Uterine smooth muscle cell (primary cell): ENCODE results near the gene KRTCAP3. TPM values are rescaled to one million over a fixed set of nuclear protein-coding genes. Genes with fewer than 3 reads are reported as not detected.

ENCODE experiments used
- total RNA-seq: library from RNA; depleted of rRNA; stranded (reverse); fragments of >200 nt; gene quantifications from 2 replicates; pipeline ENCODE4 v1.2.3, GENCODE V29; 2014

KRTCAP3 gene, protein sequence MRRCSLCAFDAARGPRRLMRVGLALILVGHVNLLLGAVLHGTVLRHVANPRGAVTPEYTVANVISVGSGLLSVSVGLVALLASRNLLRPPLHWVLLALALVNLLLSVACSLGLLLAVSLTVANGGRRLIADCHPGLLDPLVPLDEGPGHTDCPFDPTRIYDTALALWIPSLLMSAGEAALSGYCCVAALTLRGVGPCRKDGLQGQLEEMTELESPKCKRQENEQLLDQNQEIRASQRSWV
- not detected in 2 replicates for total RNA-seq

DNA sequence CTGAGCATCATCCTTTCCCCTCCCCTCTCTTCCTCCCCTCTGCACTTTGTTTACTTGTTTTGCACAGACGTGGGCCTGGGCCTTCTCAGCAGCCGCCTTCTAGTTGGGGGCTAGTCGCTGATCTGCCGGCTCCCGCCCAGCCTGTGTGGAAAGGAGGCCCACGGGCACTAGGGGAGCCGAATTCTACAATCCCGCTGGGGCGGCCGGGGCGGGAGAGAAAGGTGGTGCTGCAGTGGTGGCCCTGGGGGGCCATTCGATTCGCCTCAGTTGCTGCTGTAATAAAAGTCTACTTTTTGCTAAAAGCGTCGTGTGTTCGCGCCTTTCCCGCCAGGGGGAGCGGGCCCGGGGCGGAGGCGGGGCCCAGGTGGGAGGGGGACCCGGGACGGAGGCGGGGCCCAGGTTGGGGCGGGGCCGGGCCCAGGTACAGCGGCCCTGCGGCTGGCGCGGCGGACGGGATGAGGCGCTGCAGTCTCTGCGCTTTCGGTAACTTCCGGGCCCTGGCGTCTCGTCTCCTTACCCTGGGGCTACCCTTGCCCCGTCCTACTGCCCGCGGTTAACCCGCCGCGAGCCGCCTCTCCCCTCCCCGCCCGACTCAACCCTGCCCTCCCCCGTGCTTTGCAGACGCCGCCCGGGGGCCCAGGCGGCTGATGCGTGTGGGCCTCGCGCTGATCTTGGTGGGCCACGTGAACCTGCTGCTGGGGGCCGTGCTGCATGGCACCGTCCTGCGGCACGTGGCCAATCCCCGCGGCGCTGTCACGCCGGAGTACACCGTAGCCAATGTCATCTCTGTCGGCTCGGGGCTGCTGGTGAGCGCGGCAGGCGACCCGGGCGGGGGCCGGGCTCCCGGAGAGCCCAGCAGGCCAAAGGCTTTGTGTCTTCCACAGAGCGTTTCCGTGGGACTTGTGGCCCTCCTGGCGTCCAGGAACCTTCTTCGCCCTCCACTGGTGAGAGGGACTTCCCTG, at the start of gene KRTCAP3:
KRTCAP3 (plus strand) TSS at position 424 of the 962 bp plus-strand sequence; CDS start at position 456, 32 bp downstream.

DNA sequence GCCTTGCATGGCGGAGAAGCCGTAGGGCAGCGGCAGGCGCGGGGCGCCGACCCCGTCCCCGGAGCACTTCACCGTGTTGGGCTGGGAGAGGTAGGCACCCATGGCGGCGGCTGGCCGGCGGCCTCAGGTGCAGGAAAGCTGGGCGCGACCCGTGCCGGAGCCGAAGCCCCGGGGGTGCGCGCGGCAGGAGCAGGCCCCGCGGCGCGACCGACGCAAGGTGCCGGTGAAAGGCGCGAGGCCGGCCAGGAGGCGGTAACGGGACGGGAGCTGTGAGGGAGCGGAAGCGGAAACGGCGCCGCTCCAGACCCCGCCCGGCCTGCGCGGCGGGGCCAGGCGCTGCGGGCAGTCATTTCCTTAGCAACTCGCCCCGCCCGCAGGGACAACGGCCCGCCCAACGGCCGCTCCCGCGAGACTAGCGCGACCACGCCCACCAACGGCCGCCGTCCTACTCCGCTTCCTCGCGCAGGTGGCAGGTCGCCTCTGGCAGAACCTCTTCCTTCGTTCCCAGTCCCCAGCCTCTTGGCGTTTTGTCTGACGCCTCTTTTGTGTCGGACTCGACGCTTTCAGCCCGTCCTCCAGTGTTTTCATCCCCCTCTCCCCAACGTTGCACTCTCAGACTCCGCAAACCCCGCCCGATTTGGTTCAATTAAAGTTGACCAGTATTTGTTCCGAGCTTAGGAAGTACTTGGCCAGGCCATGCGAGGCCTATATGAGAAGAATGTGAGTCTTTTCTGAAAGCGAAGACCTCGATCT, 32.7 kb upstream of the KRTCAP3 start, which contains the start of gene PPM1G:
PPM1G (minus strand) TSS at position 271 of the 753 bp plus-strand sequence; CDS start at position 102, 169 bp downstream.

DNA sequence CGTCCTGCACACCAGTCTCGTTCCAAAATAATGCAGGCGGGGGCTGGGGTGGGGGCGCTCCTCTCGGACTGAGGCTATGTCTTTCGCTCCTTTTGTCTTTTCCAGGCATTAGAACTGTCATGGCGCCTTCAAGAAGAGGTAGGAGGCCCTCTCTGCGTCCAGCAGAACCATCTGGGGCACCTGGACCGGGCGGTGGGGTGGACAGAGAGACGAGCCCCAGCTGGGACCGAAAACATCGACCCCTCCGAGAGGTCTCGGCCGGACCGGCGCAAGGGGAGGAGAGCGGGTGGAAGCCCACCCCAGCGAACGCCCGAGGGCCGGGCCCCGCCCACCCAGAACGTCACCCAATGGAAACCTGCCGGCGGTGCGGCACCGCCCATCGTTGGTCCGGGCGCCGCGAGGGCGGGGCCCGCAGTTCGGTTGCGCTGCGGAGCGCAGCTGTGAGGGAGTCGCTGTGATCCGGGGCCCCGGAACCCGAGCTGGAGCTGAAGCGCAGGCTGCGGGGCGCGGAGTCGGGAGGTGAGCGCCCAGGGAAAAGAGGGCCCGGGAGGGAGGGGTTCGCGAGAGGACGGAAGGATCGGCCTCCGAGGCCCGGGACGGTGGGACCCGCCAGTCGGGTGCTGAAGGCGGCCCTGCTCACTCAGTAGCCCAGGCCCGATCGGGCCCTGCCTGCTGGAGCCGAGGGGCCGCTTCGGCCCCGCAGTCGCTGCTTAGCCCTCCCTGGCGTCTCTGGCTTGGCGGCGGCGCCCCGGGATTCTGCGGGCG, 13.8 kb upstream of the KRTCAP3 start, which contains the start of gene NRBP1:
NRBP1 (plus strand) TSS at position 419 of the 765 bp plus-strand sequence. CDS start 4,643 bp downstream, outside the sequence.

DNA sequence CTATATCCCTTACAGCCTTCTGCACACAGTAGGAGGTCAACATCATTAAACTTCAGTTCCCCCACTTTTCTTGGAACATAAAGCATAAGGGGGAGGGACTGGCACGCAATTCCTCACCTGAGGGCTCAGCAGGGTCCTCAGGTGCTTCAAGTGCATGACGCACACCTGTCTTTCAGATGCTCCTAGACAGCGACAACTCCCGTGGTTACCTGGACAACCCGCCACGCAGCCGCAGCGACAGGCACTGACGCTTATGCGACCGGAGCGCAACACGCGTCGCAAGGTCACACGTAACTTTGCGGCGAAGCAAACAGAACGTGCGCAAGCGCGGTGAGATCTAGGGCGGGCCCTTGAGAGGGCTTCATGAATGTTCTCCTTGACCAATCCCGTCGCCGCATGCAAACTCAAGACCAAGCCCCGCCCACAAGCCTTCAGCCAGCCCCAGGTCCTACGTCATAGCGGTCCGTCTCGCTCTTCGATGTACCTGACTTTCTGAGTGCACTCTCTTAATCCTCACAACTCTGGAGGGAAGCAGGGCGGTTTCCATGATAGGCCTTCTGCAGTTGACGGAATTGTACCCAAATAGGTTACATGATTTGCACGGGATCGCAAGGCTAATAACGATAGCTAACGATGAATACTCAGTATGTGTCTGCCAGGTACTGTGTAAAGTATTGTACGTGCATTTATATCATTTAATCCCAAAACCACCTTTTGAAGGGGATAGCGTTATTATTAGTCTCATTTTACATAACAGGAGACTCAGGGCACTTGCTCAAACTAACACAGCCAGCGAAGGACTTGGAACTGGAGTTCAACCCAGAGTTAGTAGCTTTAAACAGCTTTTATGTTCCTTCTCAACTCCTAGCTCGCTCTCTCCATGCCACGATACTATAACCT, 47.6 kb downstream of the KRTCAP3 start, which contains the start of gene IFT172:
IFT172 (minus strand) TSS at position 246 of the 900 bp plus-strand sequence; CDS start at position 156, 90 bp downstream.

Other genes with a start within 250 kb of the KRTCAP3 start
- gene ATRAID, start 230.3 kb upstream of the KRTCAP3 start, total RNA-seq: 140 and 237 TPM in 2 replicates
- 19.4 and 30.4 TPM in 2 replicates for gene SLC5A6, start 230.1 kb upstream of the KRTCAP3 start, total RNA-seq
- 45.9 and 57.2 TPM in 2 replicates for gene CAD, start 225.0 kb upstream of the KRTCAP3 start, total RNA-seq
- gene SLC30A3, start 179.3 kb upstream of the KRTCAP3 start, total RNA-seq: 0.66 and 0.87 TPM in 2 replicates
- gene DNAJC5G, start 166.9 kb upstream of the KRTCAP3 start, total RNA-seq: not detected in 2 replicates
- 0.33 and 0.37 TPM in 2 replicates for gene TRIM54, start 160.0 kb upstream of the KRTCAP3 start, total RNA-seq
- 0.22 and 1.00 TPM in 2 replicates for gene UCN, start 133.9 kb upstream of the KRTCAP3 start, total RNA-seq
- 48.6 and 95.3 TPM in 2 replicates for gene MPV17, start 119.3 kb upstream of the KRTCAP3 start, total RNA-seq
- gene GTF3C2, start 85.6 kb upstream of the KRTCAP3 start, total RNA-seq: 19.6 and 24.0 TPM in 2 replicates
- 26.9 and 34.5 TPM in 2 replicates for gene EIF2B4, start 72.0 kb upstream of the KRTCAP3 start, total RNA-seq
- 149 and 170 TPM in 2 replicates for gene SNX17, start 71.8 kb upstream of the KRTCAP3 start, total RNA-seq
- gene ZNF513, start 61.6 kb upstream of the KRTCAP3 start, total RNA-seq: 9.0 and 11.1 TPM in 2 replicates
- gene PPM1G, start 32.8 kb upstream of the KRTCAP3 start, total RNA-seq: 77.2 and 144 TPM in 2 replicates
- 106 and 128 TPM in 2 replicates for gene NRBP1, start 13.8 kb upstream of the KRTCAP3 start, total RNA-seq
- gene IFT172, start 47.4 kb downstream of the KRTCAP3 start, total RNA-seq: 40.7 and 41.4 TPM in 2 replicates
- gene FNDC4, start 52.8 kb downstream of the KRTCAP3 start, total RNA-seq: 15.6 and 16.6 TPM in 2 replicates
- gene GCKR, start 54.5 kb downstream of the KRTCAP3 start, total RNA-seq: 0.12 and 0.22 TPM in 2 replicates
- 27.1 and 33.2 TPM in 2 replicates for gene ZNF512, start 140.7 kb downstream of the KRTCAP3 start, total RNA-seq
- 1.7 and 2.0 TPM in 2 replicates for gene CCDC121, start 186.6 kb downstream of the KRTCAP3 start, total RNA-seq
- gene GPN1, start 186.7 kb downstream of the KRTCAP3 start, total RNA-seq: 33.9 and 55.4 TPM in 2 replicates
- 18.5 and 22.0 TPM in 2 replicates for gene SUPT7L, start 221.2 kb downstream of the KRTCAP3 start, total RNA-seq
- 31.4 and 36.9 TPM in 2 replicates for gene SLC4A1AP, start 221.5 kb downstream of the KRTCAP3 start, total RNA-seq